ENCODE measurements around the gene DDI2.
A peak's percentile ranks its signal among the peaks of the same experiment; 100 is the strongest.
"Not testable (repeated sequence)": the region's sequence is repeated elsewhere in the genome, so short reads cannot be mapped to it uniquely, and the experiment has no call there.

The DDI2 gene

GRCh38 chr1:15678578-15678977 is 61.3 kb downstream of the DDI2 start:
- DNase-seq (ENCODE audit: low read depth) = peak; percentile 70

- peak; percentile 69 for DNase-seq (ENCODE audit: low read depth)
These were observed 62.9 kb downstream of the DDI2 start for GRCh38 chr1:15680131-15680530.

- DNase-seq (ENCODE audit: low read depth) = peak; percentile 95
These were observed 63.5 kb downstream of the DDI2 start for GRCh38 chr1:15680561-15681348.

- no peak for DNase-seq (ENCODE audit: low read depth)
These were observed 64.4 kb downstream of the DDI2 start for GRCh38 chr1:15681349-15682292.

- DNase-seq (ENCODE audit: low read depth) = no peak
These were observed 65.7 kb downstream of the DDI2 start for GRCh38 chr1:15682936-15683341.

GRCh38 chr1:15683345-15684039 is 66.2 kb downstream of the DDI2 start:
- DNase-seq (ENCODE audit: low read depth) = no peak

- DNase-seq (ENCODE audit: low read depth) = no peak
These were observed 66.8 kb downstream of the DDI2 start, which contains the start of gene PLEKHM2 for GRCh38 chr1:15684042-15684461. TSS of gene PLEKHM2 (plus strand) at chr1:15684320. CDS start at chr1:15684559, 239 bp downstream.

- no peak for DNase-seq (ENCODE audit: low read depth)
These were observed 67.4 kb downstream of the DDI2 start for GRCh38 chr1:15684468-15685291.

- no peak for DNase-seq (ENCODE audit: low read depth)
These were observed 68.6 kb downstream of the DDI2 start for GRCh38 chr1:15685820-15686219.

GRCh38 chr1:15687446-15687845 is 70.2 kb downstream of the DDI2 start:
- DNase-seq (ENCODE audit: low read depth) = no peak

- no peak for DNase-seq (ENCODE audit: low read depth)
These were observed 73.1 kb downstream of the DDI2 start for GRCh38 chr1:15690317-15690716.

- no peak for DNase-seq (ENCODE audit: low read depth)
These were observed 74.3 kb downstream of the DDI2 start for GRCh38 chr1:15691434-15692032.

- no peak for DNase-seq (ENCODE audit: low read depth)
These were observed 74.9 kb downstream of the DDI2 start for GRCh38 chr1:15692121-15692682.

- no peak for DNase-seq (ENCODE audit: low read depth)
These were observed 76.1 kb downstream of the DDI2 start for GRCh38 chr1:15693371-15693770.

GRCh38 chr1:15696956-15697521 is 79.8 kb downstream of the DDI2 start:
- no peak for DNase-seq (ENCODE audit: low read depth)

GRCh38 chr1:15698201-15698600 is 80.9 kb downstream of the DDI2 start:
- DNase-seq (ENCODE audit: low read depth) = no peak

GRCh38 chr1:15699321-15699720 is 82.1 kb downstream of the DDI2 start:
- not testable (repeated sequence) for DNase-seq (ENCODE audit: low read depth)

GRCh38 chr1:15700508-15700907 is 83.2 kb downstream of the DDI2 start:
- no peak for DNase-seq (ENCODE audit: low read depth)

- DNase-seq (ENCODE audit: low read depth) = no peak
These were observed 84.5 kb downstream of the DDI2 start for GRCh38 chr1:15701784-15702183.

Data from GM04503 (cell line).